GM23248 (cell line): ENCODE results near the gene RXRA. TPM values are rescaled to one million over a fixed set of nuclear protein-coding genes. Genes with fewer than 3 reads are reported as not detected.

Experiments
- DNase-seq: peaks from one replicate; pipeline ENCODE4 v3.0.0-alpha.2; 2015
- H2AFZ ChIP-seq: fragments of 200-600 bp; sonication (generic); 2 replicates; pipeline ENCODE4 v1.6.1; 2016; ENCODE audit warnings: antibody characterized with exemption
- H3F3A ChIP-seq: fragments of 200-600 bp; sonication (generic); 2 replicates; pipeline ENCODE4 v1.6.1; 2016; ENCODE audit warnings: mild to moderate bottlenecking, antibody characterized with exemption, mixed run types; ENCODE audit not compliant: insufficient read depth
- H3K27ac ChIP-seq: fragments of 200-600 bp; sonication (generic); 2 replicates; pipeline ENCODE4 v1.5.1; 2016; ENCODE audit warnings: mild to moderate bottlenecking
- H3K27me3 ChIP-seq: fragments of 200-600 bp; sonication (generic); replicated peaks from 2 replicates; pipeline ENCODE4 v1.6.1; 2016; ENCODE audit warnings: mild to moderate bottlenecking; ENCODE audit not compliant: insufficient read depth
- H3K36me3 ChIP-seq: fragments of 200-600 bp; sonication (generic); 2 replicates; pipeline ENCODE4 v1.6.1; 2016; ENCODE audit warnings: low read depth, mild to moderate bottlenecking
- H3K4me1 ChIP-seq: fragments of 200-600 bp; sonication (generic); 2 replicates; pipeline ENCODE4 v1.6.1; 2016; ENCODE audit warnings: mild to moderate bottlenecking; ENCODE audit not compliant: insufficient read depth
- H3K4me2 ChIP-seq: fragments of 200-600 bp; sonication (generic); one replicate; pipeline ENCODE4 v1.6.1; 2016; ENCODE audit warnings: mild to moderate bottlenecking; ENCODE audit not compliant: unreplicated experiment
- H3K4me3 ChIP-seq: fragments of 200-600 bp; sonication (generic); 2 replicates; pipeline ENCODE4 v1.5.1; 2016; ENCODE audit warnings: mild to moderate bottlenecking
- H3K79me2 ChIP-seq: fragments of 200-600 bp; sonication (generic); 2 replicates; pipeline ENCODE4 v1.6.1; 2016; ENCODE audit warnings: mild to moderate bottlenecking; ENCODE audit not compliant: insufficient read depth
- H3K9ac ChIP-seq: fragments of 200-600 bp; sonication (generic); 2 replicates; pipeline ENCODE4 v1.6.1; 2016; ENCODE audit warnings: mild to moderate bottlenecking
- H3K9me2 ChIP-seq: fragments of 200-600 bp; sonication (generic); 2 replicates; pipeline ENCODE4 v1.6.1; 2016; ENCODE audit warnings: mixed run types, mild to moderate bottlenecking, moderate library complexity; ENCODE audit not compliant: insufficient read depth
- H3K9me3 ChIP-seq: fragments of 200-600 bp; sonication (generic); one replicate; pipeline ENCODE4 v1.6.1; 2017; ENCODE audit warnings: low read depth
- H4K20me1 ChIP-seq: fragments of 200-600 bp; sonication (generic); 2 replicates; pipeline ENCODE4 v1.6.0; 2016; ENCODE audit not compliant: insufficient read depth
- EZH2 ChIP-seq: fragments of 200-600 bp; sonication (generic); IDR thresholded peaks from 2 replicates; pipeline ENCODE4 v1.6.1; 2018; ENCODE audit warnings: antibody characterized with exemption, mild to moderate bottlenecking; ENCODE audit not compliant: insufficient read depth, poor library complexity, severe bottlenecking
- EZH2phosphoT487 ChIP-seq: fragments of 200-600 bp; sonication (generic); IDR thresholded peaks from 2 replicates; pipeline ENCODE4 v1.6.1; 2018; ENCODE audit warnings: antibody characterized with exemption, moderate library complexity, mild to moderate bottlenecking, low read depth; ENCODE audit not compliant: insufficient read depth
- WGBS, 2 experiments: methylation state at CpG; one replicate each; pipeline ENCODE4 v1.1.6; 2015 to 2017; ENCODE audit warnings: low lambda C conversion rate in 2 of 2, low coverage in 1 of 2; ENCODE audit errors: missing lambda C conversion rate in 2 of 2; 5-methylcytosine and 5-hydroxymethylcytosine counted together
- in situ Hi-C: fragments of 300-500 bp; cut with MboI; formaldehyde crosslinking; loops from 2 replicates; pipeline ENCODE4 v1.15.0; 2020
- polyA plus RNA-seq: library from polyadenylated mRNA; unstranded; fragments of >200 nt; fragmentation: Nextera tagmentation; extraction: Ambion mirVana; gene quantifications from 2 replicates; pipeline ENCODE4 v1.2.1, GENCODE V29; 2016
- total RNA-seq: library from RNA; depleted of rRNA; stranded (reverse); fragments of >200 nt; shearing (Covaris generic); gene quantifications from 2 replicates; pipeline ENCODE4 v1.2.3, GENCODE V29; 2014

The RXRA gene
- total and polyA plus RNA-seq, 2 experiments from 2014 or later: 3.9 to 34.8 TPM

- H2AFZ ChIP-seq: no peak overlapping the region
- no peaks in the 10 kb centered on the region for H4K20me1 ChIP-seq
- in situ Hi-C loops: no loop called here
- H3K4me2 ChIP-seq: peak overlapping the region; percentile 59
- H3F3A ChIP-seq: peaks cover 23% of the 10 kb centered on the region
- peaks cover 30% of the 10 kb centered on the region for H3K4me1 ChIP-seq
- no peak overlapping the region for H3K4me3 ChIP-seq
- no peaks in the 10 kb centered on the region for H3K9me2 ChIP-seq
- H3K27ac ChIP-seq: peak overlapping the region; percentile 84
- no peaks in the 10 kb centered on the region for H3K9me3 ChIP-seq
- WGBS, 2 experiments: 29 to 40% methylated on average over 14 to 16 of the region's 16 CpGs
- peak overlapping the region; percentile 70 for H3K9ac ChIP-seq
- H3K79me2 ChIP-seq: no peaks in the 10 kb centered on the region
- H3K36me3 ChIP-seq: no peaks in the 10 kb centered on the region
- TF ChIP-seq EZH2phosphoT487 (no peak), EZH2 (no peak)
- no peaks in the 10 kb centered on the region for H3K27me3 ChIP-seq
- peak; percentile 67 for DNase-seq
Measured at GRCh38 chr9:134316449-134317160, 9.7 kb upstream of the RXRA start.

GRCh38 chr9:134317400-134317789 is 8.9 kb upstream of the RXRA start:
- WGBS, 2 experiments: 5% methylated on average over 15 to 17 of the region's 17 CpGs
- in situ Hi-C loops: no loop called here

GRCh38 chr9:134317790-134318414 is 8.4 kb upstream of the RXRA start:
- 38 to 48% methylated on average over 3 of the region's 4 CpGs for whole genome bisulfite sequencing, 2 experiments
- DNase-seq: peak; percentile 75
- in situ Hi-C loops: no loop called here
- peaks cover 30% of the 10 kb centered on the region for H3K4me1 ChIP-seq
- H3K9ac ChIP-seq: peak overlapping the region; percentile 70
- peak overlapping the region; percentile 42 for H2AFZ ChIP-seq
- H3K9me3 ChIP-seq: no peaks in the 10 kb centered on the region
- peak overlapping the region; percentile 84 for H3K27ac ChIP-seq
- H3K27me3 ChIP-seq: no peaks in the 10 kb centered on the region
- peak overlapping the region; percentile 59 for H3K4me2 ChIP-seq
- H4K20me1 ChIP-seq: no peaks in the 10 kb centered on the region
- no peak for TF ChIP-seq EZH2
- TF ChIP-seq EZH2phosphoT487: no peak
- no peaks in the 10 kb centered on the region for H3K79me2 ChIP-seq
- no peak overlapping the region for H3K4me3 ChIP-seq
- no peaks in the 10 kb centered on the region for H3K36me3 ChIP-seq
- H3K9me2 ChIP-seq: no peaks in the 10 kb centered on the region
- H3F3A ChIP-seq: peaks cover 23% of the 10 kb centered on the region

More at GRCh38 chr9:134317400-134317789, 8.9 kb upstream of the RXRA start:
- TF ChIP-seq EZH2: no peak
- no peak for TF ChIP-seq EZH2phosphoT487
- Histone ChIP-seq H3K9ac (peak overlapping the region; percentile 70), H3K4me2 (peak overlapping the region; percentile 59), H3K4me1 (peaks cover 30% of the 10 kb centered on the region), H4K20me1 (no peaks in the 10 kb centered on the region), H3K9me2 (no peaks in the 10 kb centered on the region), H3K9me3 (no peaks in the 10 kb centered on the region), H3K79me2 (no peaks in the 10 kb centered on the region), H3K27ac (peak overlapping the region; percentile 84), H2AFZ (peak overlapping the region; percentile 42), H3F3A (peaks cover 23% of the 10 kb centered on the region), H3K27me3 (no peaks in the 10 kb centered on the region), H3K36me3 (no peaks in the 10 kb centered on the region), H3K4me3 (0 out of 2 replicates have a peak overlapping the region, but pooled peaks have one; percentile 3)
- peak; percentile 81 for DNase-seq

DNA sequence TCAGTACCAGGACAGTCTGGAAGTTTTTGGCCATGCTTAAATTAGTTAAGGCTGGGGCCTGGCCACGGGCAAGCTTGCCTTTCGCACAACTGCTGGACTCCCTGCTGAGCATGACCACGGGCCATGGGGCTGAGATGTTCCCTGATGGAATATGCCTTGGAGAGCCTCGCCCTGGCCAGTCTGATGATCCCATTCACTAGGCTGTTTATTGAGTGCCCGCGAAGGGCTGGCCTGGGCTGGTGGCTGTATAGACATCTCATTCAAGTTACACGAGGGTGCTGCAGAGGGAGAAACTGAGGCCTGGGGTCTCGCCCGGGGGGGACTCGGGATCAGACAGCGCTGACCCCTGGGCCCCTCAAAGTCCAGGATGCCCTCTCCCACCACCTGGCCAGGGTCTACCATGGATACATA is 7.8 kb upstream of the RXRA start:
- Histone ChIP-seq H3F3A (peaks cover 23% of the 10 kb centered on the region), H3K79me2 (no peaks in the 10 kb centered on the region), H3K9me2 (no peaks in the 10 kb centered on the region), H3K4me3 (no peak overlapping the region), H3K27me3 (no peaks in the 10 kb centered on the region), H3K4me1 (peaks cover 30% of the 10 kb centered on the region), H3K9me3 (no peaks in the 10 kb centered on the region), H2AFZ (no peak overlapping the region), H3K4me2 (peak overlapping the region; percentile 53), H3K36me3 (no peaks in the 10 kb centered on the region), H3K9ac (peak overlapping the region; percentile 65), H4K20me1 (no peaks in the 10 kb centered on the region), H3K27ac (peak overlapping the region; percentile 68)
- DNase-seq: peak; percentile 65
- TF ChIP-seq EZH2 (no peak), EZH2phosphoT487 (no peak)
- in situ Hi-C loops: no loop called here
- WGBS, 2 experiments: 70 to 74% methylated on average over 11 of the region's 11 CpGs
